Measurements from ENCODE around the gene WNT5A. TPM values are rescaled to one million over a fixed set of nuclear protein-coding genes. Genes with fewer than 3 reads are reported as not detected.

The WNT5A gene
- polyA plus RNA-seq, 1 donor from 2014 or later = 0.59 TPM

DNA sequence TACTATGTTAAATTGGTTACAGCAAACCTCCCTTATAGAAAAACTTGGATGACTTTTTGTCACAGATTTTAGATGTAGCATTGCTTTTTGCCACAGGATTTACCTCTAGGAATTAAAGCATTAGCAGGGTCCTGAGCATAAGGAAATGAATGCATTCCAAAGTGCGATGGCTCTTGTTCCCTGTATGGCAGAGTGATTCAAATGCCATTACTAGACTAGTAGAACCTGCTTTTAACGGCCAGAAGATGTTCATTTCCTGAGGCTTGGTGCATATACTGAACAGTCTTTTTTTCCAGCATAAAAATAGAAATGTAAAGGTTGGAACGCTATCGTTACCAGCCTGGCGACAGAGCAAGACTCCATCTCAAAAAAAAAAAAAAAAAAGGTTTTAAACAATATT, 59.4 kb downstream of the WNT5A start:
- no peaks in the 10 kb centered on the region for H3K27me3 ChIP-seq (ENCODE audit: insufficient read depth, low read depth, low read length)

DNA sequence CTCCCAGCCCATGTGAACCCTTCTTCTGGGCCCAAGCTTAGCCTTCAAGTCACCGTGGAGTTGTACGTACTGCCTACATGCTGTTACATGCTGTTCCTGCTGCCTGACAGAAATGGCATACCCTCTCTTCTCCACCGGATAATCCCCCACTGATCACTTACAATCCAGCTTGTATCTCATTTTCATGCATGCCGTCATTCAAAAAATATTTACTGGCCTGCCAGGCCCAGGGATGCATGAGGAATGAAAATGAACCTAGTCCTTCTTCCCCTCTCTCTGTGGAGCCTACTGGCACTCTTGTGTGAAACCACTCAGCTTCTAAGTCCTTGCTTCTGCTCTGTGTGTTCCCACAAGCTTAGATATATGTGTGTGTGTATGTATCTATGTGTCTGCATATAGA, 60.6 kb downstream of the WNT5A start:
- Histone ChIP-seq H3K9me3 (ENCODE audit: low read length) (no peaks in the 10 kb centered on the region), H3K9ac (ENCODE audit: low read length) (no peak overlapping the region)
- TF ChIP-seq, protein P1, sequence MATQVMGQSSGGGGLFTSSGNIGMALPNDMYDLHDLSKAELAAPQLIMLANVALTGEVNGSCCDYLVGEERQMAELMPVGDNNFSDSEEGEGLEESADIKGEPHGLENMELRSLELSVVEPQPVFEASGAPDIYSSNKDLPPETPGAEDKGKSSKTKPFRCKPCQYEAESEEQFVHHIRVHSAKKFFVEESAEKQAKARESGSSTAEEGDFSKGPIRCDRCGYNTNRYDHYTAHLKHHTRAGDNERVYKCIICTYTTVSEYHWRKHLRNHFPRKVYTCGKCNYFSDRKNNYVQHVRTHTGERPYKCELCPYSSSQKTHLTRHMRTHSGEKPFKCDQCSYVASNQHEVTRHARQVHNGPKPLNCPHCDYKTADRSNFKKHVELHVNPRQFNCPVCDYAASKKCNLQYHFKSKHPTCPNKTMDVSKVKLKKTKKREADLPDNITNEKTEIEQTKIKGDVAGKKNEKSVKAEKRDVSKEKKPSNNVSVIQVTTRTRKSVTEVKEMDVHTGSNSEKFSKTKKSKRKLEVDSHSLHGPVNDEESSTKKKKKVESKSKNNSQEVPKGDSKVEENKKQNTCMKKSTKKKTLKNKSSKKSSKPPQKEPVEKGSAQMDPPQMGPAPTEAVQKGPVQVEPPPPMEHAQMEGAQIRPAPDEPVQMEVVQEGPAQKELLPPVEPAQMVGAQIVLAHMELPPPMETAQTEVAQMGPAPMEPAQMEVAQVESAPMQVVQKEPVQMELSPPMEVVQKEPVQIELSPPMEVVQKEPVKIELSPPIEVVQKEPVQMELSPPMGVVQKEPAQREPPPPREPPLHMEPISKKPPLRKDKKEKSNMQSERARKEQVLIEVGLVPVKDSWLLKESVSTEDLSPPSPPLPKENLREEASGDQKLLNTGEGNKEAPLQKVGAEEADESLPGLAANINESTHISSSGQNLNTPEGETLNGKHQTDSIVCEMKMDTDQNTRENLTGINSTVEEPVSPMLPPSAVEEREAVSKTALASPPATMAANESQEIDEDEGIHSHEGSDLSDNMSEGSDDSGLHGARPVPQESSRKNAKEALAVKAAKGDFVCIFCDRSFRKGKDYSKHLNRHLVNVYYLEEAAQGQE (IDR thresholded peaks at IDR 0.05; ENCODE audit: borderline replicate concordance) = no peak
- TF ChIP-seq RAD21 (conservative IDR thresholded peaks at IDR 0.05) (no peak), SMC3 (conservative IDR thresholded peaks at IDR 0.05; ENCODE audit: poor library complexity) (no peak), TAF1 (IDR thresholded peaks at IDR 0.05; ENCODE audit: low read depth) (no peak), EP300 (conservative IDR thresholded peaks at IDR 0.05; ENCODE audit: poor library complexity, severe bottlenecking) (no peak), EZH2 (IDR thresholded peaks at IDR 0.05; ENCODE audit: borderline replicate concordance, insufficient read depth, low read length, poor library complexity, severe bottlenecking) (no peak), POLR2AphosphoS5 (IDR thresholded peaks at IDR 0.05) (no peak), MXI1 (conservative IDR thresholded peaks at IDR 0.05; ENCODE audit: poor library complexity, severe bottlenecking) (no peak)
- TF ChIP-seq, protein P2, sequence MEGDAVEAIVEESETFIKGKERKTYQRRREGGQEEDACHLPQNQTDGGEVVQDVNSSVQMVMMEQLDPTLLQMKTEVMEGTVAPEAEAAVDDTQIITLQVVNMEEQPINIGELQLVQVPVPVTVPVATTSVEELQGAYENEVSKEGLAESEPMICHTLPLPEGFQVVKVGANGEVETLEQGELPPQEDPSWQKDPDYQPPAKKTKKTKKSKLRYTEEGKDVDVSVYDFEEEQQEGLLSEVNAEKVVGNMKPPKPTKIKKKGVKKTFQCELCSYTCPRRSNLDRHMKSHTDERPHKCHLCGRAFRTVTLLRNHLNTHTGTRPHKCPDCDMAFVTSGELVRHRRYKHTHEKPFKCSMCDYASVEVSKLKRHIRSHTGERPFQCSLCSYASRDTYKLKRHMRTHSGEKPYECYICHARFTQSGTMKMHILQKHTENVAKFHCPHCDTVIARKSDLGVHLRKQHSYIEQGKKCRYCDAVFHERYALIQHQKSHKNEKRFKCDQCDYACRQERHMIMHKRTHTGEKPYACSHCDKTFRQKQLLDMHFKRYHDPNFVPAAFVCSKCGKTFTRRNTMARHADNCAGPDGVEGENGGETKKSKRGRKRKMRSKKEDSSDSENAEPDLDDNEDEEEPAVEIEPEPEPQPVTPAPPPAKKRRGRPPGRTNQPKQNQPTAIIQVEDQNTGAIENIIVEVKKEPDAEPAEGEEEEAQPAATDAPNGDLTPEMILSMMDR (IDR thresholded peaks at IDR 0.05; ENCODE audit: poor library complexity, severe bottlenecking) = no peak

More for the DNA sequence above, 59.4 kb downstream of the WNT5A start:
- Histone ChIP-seq H3K9me2 (ENCODE audit: insufficient read depth, low read length) (no peaks in the 10 kb centered on the region), H3K4me3 (ENCODE audit: low read length) (no peak overlapping the region), H3K4me2 (ENCODE audit: low read length) (no peak overlapping the region), H2AFZ (ENCODE audit: low read depth, low read length) (no peak overlapping the region), H4K20me1 (ENCODE audit: insufficient read depth) (no peaks in the 10 kb centered on the region), H3K9me3 (ENCODE audit: low read length) (no peaks in the 10 kb centered on the region), H3F3A (ENCODE audit: insufficient read depth, low read length, poor library complexity, severe bottlenecking) (no peaks in the 10 kb centered on the region), H3K36me3 (ENCODE audit: insufficient read depth, low read length) (no peaks in the 10 kb centered on the region), H3K9ac (ENCODE audit: low read length) (no peak overlapping the region), H3K27ac (ENCODE audit: low read length) (no peak overlapping the region), H3K79me2 (replicated peaks; ENCODE audit: insufficient read depth, low read length) (no peaks in the 10 kb centered on the region)
- TF ChIP-seq TAF1 (IDR thresholded peaks at IDR 0.05; ENCODE audit: low read depth) (no peak), POLR2AphosphoS5 (IDR thresholded peaks at IDR 0.05) (no peak), EP300 (conservative IDR thresholded peaks at IDR 0.05; ENCODE audit: poor library complexity, severe bottlenecking) (no peak), SMC3 (conservative IDR thresholded peaks at IDR 0.05; ENCODE audit: poor library complexity) (no peak)
- TF ChIP-seq, protein P2 (IDR thresholded peaks at IDR 0.05; ENCODE audit: poor library complexity, severe bottlenecking) = no peak
- TF ChIP-seq, protein P1 (IDR thresholded peaks at IDR 0.05; ENCODE audit: borderline replicate concordance) = no peak

More for the DNA sequence above, 60.6 kb downstream of the WNT5A start:
- Histone ChIP-seq H3K36me3 (ENCODE audit: insufficient read depth, low read length) (no peaks in the 10 kb centered on the region), H3K79me2 (replicated peaks; ENCODE audit: insufficient read depth, low read length) (no peaks in the 10 kb centered on the region), H3K27me3 (ENCODE audit: insufficient read depth, low read depth, low read length) (no peaks in the 10 kb centered on the region), H2AFZ (ENCODE audit: low read depth, low read length) (no peak overlapping the region), H3K4me2 (ENCODE audit: low read length) (no peak overlapping the region), H4K20me1 (ENCODE audit: insufficient read depth) (no peaks in the 10 kb centered on the region), H3K27ac (ENCODE audit: low read length) (no peak overlapping the region), H3F3A (ENCODE audit: insufficient read depth, low read length, poor library complexity, severe bottlenecking) (no peaks in the 10 kb centered on the region), H3K4me3 (ENCODE audit: low read length) (no peak overlapping the region), H3K9me2 (ENCODE audit: insufficient read depth, low read length) (no peaks in the 10 kb centered on the region)
